HepG2 (cell line): ENCODE measurements around the gene MCC. TPM values are rescaled to one million over a fixed set of nuclear protein-coding genes. Genes with fewer than 3 reads are reported as not detected.

Source experiments
- ATAC-seq: fragments of 200-7000 bp; cut with Tn5 transposase; 3 replicates; pipeline ENCODE4 v1.9.1; 2020; ENCODE audit warnings: mild to moderate bottlenecking, moderate library complexity
- BruUV-seq: library from RNA; stranded (reverse); fragments of 400-500 nt; replicated peaks from 2 replicates; lab custom pipeline; 2021; lab: Mats Ljungman, UMichigan
- CTCF ChIA-PET: fragments of 300-600 bp; formaldehyde crosslinking; extraction: SDS; loops from one replicate; lab custom pipeline; 2021; ENCODE audit warnings: low total read pairs, inconsistent platforms, low intra/inter-chr PET ratio; lab: Yijun Ruan, JAX
- POLR2A ChIA-PET: fragments of 350-600 bp; sonication (Branson Sonifier 250); formaldehyde crosslinking; loops from one replicate; lab custom pipeline; 2020; ENCODE audit warnings: antibody characterized with exemption, inconsistent platforms; lab: Yijun Ruan, JAX
- DNase-seq: peaks from one replicate; pipeline ENCODE4 v3.0.0-alpha.2; 2015; ENCODE audit warnings: low spot score
- FAIRE-seq: peaks from 3 replicates; lab custom pipeline; 2011; peaks lifted over from hg19 to GRCh38; lab: Jason Lieb, UNC
- H2AFZ ChIP-seq: one replicate; pipeline ENCODE4 v1.6.1; 2011; ENCODE audit warnings: low read length, inconsistent platforms
- H3K27ac ChIP-seq: fragments of 300-600 bp; 3 replicates; pipeline ENCODE4 v1.8.0; 2011; ENCODE audit warnings: mixed run types, mild to moderate bottlenecking, mixed read lengths, low read length, inconsistent platforms; ENCODE audit not compliant: insufficient read depth; ENCODE audit errors: extremely low read length
- H3K27me3 ChIP-seq, 2 experiments: fragments of 200-600 bp in 1 of 2; 2 replicates in 1 of 2; 3 replicates in 1 of 2; pipeline versions ENCODE4 v1.6.0 to v1.8.0; 2011; ENCODE audit warnings: low read length in 2 of 2, mild to moderate bottlenecking in 2 of 2, moderate library complexity in 2 of 2, inconsistent platforms in 1 of 2; ENCODE audit not compliant: insufficient read depth in 2 of 2, control insufficient read depth in 1 of 2
- H3K36me3 ChIP-seq, 2 experiments: fragments of 200-600 bp in 1 of 2; replicated peaks in 1 of 2; 2 replicates in 1 of 2; 3 replicates in 1 of 2; pipeline versions ENCODE4 v1.5.1 to v1.8.0; 2011; ENCODE audit warnings: low read length in 2 of 2, inconsistent platforms in 1 of 2; ENCODE audit not compliant: insufficient read depth in 2 of 2, control insufficient read depth in 1 of 2
- H3K4me1 ChIP-seq: 2 replicates; pipeline ENCODE4 v1.5.1; 2012; ENCODE audit warnings: low read length, inconsistent platforms; ENCODE audit not compliant: insufficient read depth
- H3K4me2 ChIP-seq: 2 replicates; pipeline ENCODE4 v1.6.0; 2011; ENCODE audit warnings: low read depth, low read length, inconsistent platforms
- H3K4me3 ChIP-seq, 3 experiments: fragments of 200-600 bp in 1 of 3; sonication (generic), shearing (Covaris generic) in 1 of 3; replicated peaks in 1 of 3; 2 replicates each; pipeline ENCODE4 v1.5.1; 2011 to 2016; ENCODE audit warnings: low read length in 3 of 3, inconsistent platforms in 2 of 3, low read depth in 2 of 3, mild to moderate bottlenecking in 2 of 3, control low read depth in 1 of 3, mixed read lengths in 1 of 3; ENCODE audit not compliant: insufficient read depth in 1 of 3
- H3K79me2 ChIP-seq: one replicate; pipeline ENCODE4 v1.6.1; 2011; ENCODE audit warnings: low read length, inconsistent platforms; ENCODE audit not compliant: insufficient read depth
- H3K9ac ChIP-seq: 2 replicates; pipeline ENCODE4 v1.6.0; 2011; ENCODE audit warnings: mild to moderate bottlenecking, low read depth, low read length, inconsistent platforms; ENCODE audit not compliant: insufficient read depth
- H3K9me3 ChIP-seq: 2 replicates; pipeline ENCODE4 v1.5.1; 2012; ENCODE audit warnings: mild to moderate bottlenecking, low read length
- H4K20me1 ChIP-seq: 2 replicates; pipeline ENCODE4 v1.6.0; 2011; ENCODE audit warnings: inconsistent platforms, mild to moderate bottlenecking, low read length, moderate library complexity; ENCODE audit not compliant: insufficient read depth
- ARNT ChIP-seq: fragments of 450-650 bp; IDR thresholded peaks from 2 replicates; pipeline ENCODE4 v1.6.1; 2017
- ATAD3A ChIP-seq: sonication (generic); formaldehyde crosslinking; IDR thresholded peaks from 2 replicates; pipeline ENCODE4 v1.4.0; 2020; ENCODE audit warnings: missing genetic modification reagents
- CENPBD1 ChIP-seq: sonication (generic); formaldehyde crosslinking; IDR thresholded peaks from 2 replicates; pipeline ENCODE4 v1.8.0; 2022; ENCODE audit warnings: missing genetic modification reagents, low read depth, mild to moderate bottlenecking, borderline replicate concordance
- HNRNPH1 ChIP-seq: fragments of 200-400 bp; formaldehyde crosslinking; optimal IDR thresholded peaks from 2 replicates; pipeline ENCODE3; 2017; ENCODE audit warnings: mild to moderate bottlenecking, low read depth, low read length
- MNT ChIP-seq: fragments of 450-650 bp; IDR thresholded peaks from 2 replicates; pipeline ENCODE4 v1.6.1; 2016
- REXO4 ChIP-seq: sonication (generic); formaldehyde crosslinking; IDR thresholded peaks from 2 replicates; pipeline ENCODE4 v1.8.0; 2022; ENCODE audit warnings: missing genetic modification reagents, mild to moderate bottlenecking, borderline replicate concordance
- RFX3 ChIP-seq: IDR thresholded peaks from 2 replicates; pipeline ENCODE4 v1.6.1; 2016; ENCODE audit warnings: missing biosample characterization, missing genetic modification reagents
- SIN3A ChIP-seq: IDR thresholded peaks from 2 replicates; pipeline ENCODE4 v1.6.1; 2011; ENCODE audit warnings: low read depth, mild to moderate bottlenecking, control low read depth, low read length, borderline replicate concordance
- TP53 ChIP-seq: sonication (generic); formaldehyde crosslinking; conservative IDR thresholded peaks from 2 replicates; pipeline ENCODE4 v1.4.0; 2020; ENCODE audit warnings: missing genetic modification reagents
- ZFP91 ChIP-seq: sonication (generic); formaldehyde crosslinking; IDR thresholded peaks from 2 replicates; pipeline ENCODE4 v1.9.0; 2022; ENCODE audit warnings: missing genetic modification reagents, mild to moderate bottlenecking, borderline replicate concordance
- ZNF350 ChIP-seq: sonication (generic); formaldehyde crosslinking; IDR thresholded peaks from 2 replicates; pipeline ENCODE4 v1.4.0; 2020; ENCODE audit warnings: mild to moderate bottlenecking, low read depth, missing genetic modification reagents, borderline replicate concordance
- ZNF383 ChIP-seq: sonication (generic); formaldehyde crosslinking; IDR thresholded peaks from 2 replicates; pipeline ENCODE4 v1.4.0; 2020; ENCODE audit warnings: missing genetic modification reagents, mild to moderate bottlenecking, borderline replicate concordance
- ZNF605 ChIP-seq: sonication (generic); formaldehyde crosslinking; IDR thresholded peaks from 2 replicates; pipeline ENCODE4 v1.8.0; 2022; ENCODE audit warnings: mild to moderate bottlenecking, missing genetic modification reagents
- ZNF703 ChIP-seq: sonication (generic); formaldehyde crosslinking; IDR thresholded peaks from 2 replicates; pipeline ENCODE4 v1.5.1; 2020; ENCODE audit warnings: missing genetic modification reagents, mild to moderate bottlenecking, moderate library complexity, borderline replicate concordance
- WGBS: methylation state at CpG from one replicate; pipeline ENCODE4 v1.1.6; 2017; ENCODE audit warnings: low lambda C conversion rate; 5-methylcytosine and 5-hydroxymethylcytosine counted together
- in situ Hi-C: cut with HindIII; loops from 2 replicates; pipeline ENCODE4 v1.10.0; 2017; ENCODE audit warnings: low pct_unique_long_range_greater_than_20kb; ENCODE audit not compliant: extremely low pct_ligation_motif_present
- intact Hi-C: fragments of 100-400 bp; cut with micrococcal nuclease; formaldehyde crosslinking; loops from one replicate; pipeline ENCODE4 v1.10.0; 2022; ENCODE audit not compliant: unreplicated experiment
- polyA plus RNA-seq, 8 experiments: library from polyadenylated mRNA; depleted of rRNA in 3 of 8; stranded (reverse) in 7 of 8; unstranded in 1 of 8; fragments of >200 nt; fragmentation: Illumina TruSeq in 4 of 8; extraction: Trizol in 4 of 8; gene quantifications; 2 replicates each; pipeline versions ENCODE4 v1.2.1 to v1.2.3, GENCODE V29; 2011 to 2016; ENCODE audit warnings: low read depth in 4 of 8, missing spikeins in 1 of 8, mixed read lengths in 1 of 8; ENCODE audit not compliant: insufficient read depth in 1 of 8
- total RNA-seq, 5 experiments: library from RNA; depleted of rRNA; stranded (reverse); fragments of >200 nt; fragmentation: Illumina TruSeq; extraction: Trizol; gene quantifications; 2 replicates each; pipeline ENCODE4 v1.2.3, GENCODE V29; 2016; ENCODE audit warnings: low read depth in 1 of 5

Gene MCC
- total and polyA plus RNA-seq, 2 of the 13 experiments (the other 11 are each of a cell fraction or from before 2014, with no cell fraction given): 0.55 to 2.4 TPM

- TF ChIP-seq SIN3A: no peak
- TF ChIP-seq ZNF350: no peak
- TF ChIP-seq ATAD3A (CRISPR knock-in tag): no peak
- TF ChIP-seq ZNF605: no peak
- TF ChIP-seq HNRNPH1: no peak
- TF ChIP-seq ARNT: no peak
These were observed 397.7 kb downstream of the MCC start (continued) for GRCh38 chr5:113090336-113091106.

GRCh38 chr5:113089653-113090335 lies 398.5 kb downstream of the MCC start:
- ChIA-PET POLR2A (interaction anchor here (0.9 kb wide), 1 partner anchor 16 kb away, joined by 3 read pairs; no protein-coding TSS in a partner anchor), CTCF (no interaction called here)
- H3K36me3 ChIP-seq: no peaks in the 10 kb centered on the region
- H3K4me1 ChIP-seq: no peaks in the 10 kb centered on the region
- H3K4me3 ChIP-seq: no peak overlapping the region
- intact Hi-C loops: no loop called here
- no TSS peak for BruUV-seq
- no peak overlapping the region for H3K9ac ChIP-seq
- DNase-seq: no peak
- no peak overlapping the region for H2AFZ ChIP-seq
- H3K4me2 ChIP-seq: no peak overlapping the region
- no peaks in the 10 kb centered on the region for H3K79me2 ChIP-seq
- H3K27ac ChIP-seq: no peak overlapping the region
- no peaks in the 10 kb centered on the region for H3K27me3 ChIP-seq
- FAIRE-seq: no peak
- no peaks in the 10 kb centered on the region for H4K20me1 ChIP-seq
- TF ChIP-seq CENPBD1 (CRISPR knock-in tag) (no peak), ZFP91 (CRISPR knock-in tag) (no peak), TP53 (CRISPR knock-in tag) (no peak), ZNF703 (CRISPR knock-in tag) (no peak), MNT (no peak), REXO4 (CRISPR knock-in tag) (no peak), ZNF383 (CRISPR knock-in tag) (no peak), RFX3 (CRISPR knock-in tag) (no peak)
- no peaks in the 10 kb centered on the region for H3K9me3 ChIP-seq
- WGBS: 75% methylated on average over 6 of the region's 6 CpGs
- no peak for ATAC-seq
- in situ Hi-C loops: no loop called here
